Mesenchymal stem cell (in vitro differentiated cells and primary cell): ENCODE results near the gene MYO9A.

Source experiments
- DNase-seq: peaks from one replicate; pipeline ENCODE4 v3.0.0-alpha.2; 2013
- H2AFZ ChIP-seq: one replicate; pipeline ENCODE4 v1.6.1; 2013; ENCODE audit warnings: low read depth, mild to moderate bottlenecking, control low read depth, inconsistent platforms, low read length, moderate library complexity
- H2AK5ac ChIP-seq: 2 replicates; pipeline ENCODE4 v1.6.1; 2013; ENCODE audit warnings: low read length, moderate library complexity, mild to moderate bottlenecking, inconsistent platforms; ENCODE audit not compliant: severe bottlenecking
- H2BK120ac ChIP-seq: one replicate; pipeline ENCODE4 v1.6.1; 2013; ENCODE audit warnings: low read depth, mild to moderate bottlenecking, inconsistent platforms, low read length, moderate library complexity
- H2BK12ac ChIP-seq, 2 experiments: one replicate each; pipeline ENCODE4 v1.6.1; 2013; ENCODE audit warnings: inconsistent platforms in 2 of 2, low read length in 2 of 2, mild to moderate bottlenecking in 2 of 2, moderate library complexity in 2 of 2, control low read depth in 1 of 2
- H2BK15ac ChIP-seq: one replicate; pipeline ENCODE4 v1.6.1; 2013; ENCODE audit warnings: mild to moderate bottlenecking, low read depth, inconsistent platforms; ENCODE audit not compliant: poor library complexity, severe bottlenecking
- H2BK5ac ChIP-seq: 2 replicates; pipeline ENCODE4 v1.6.1; 2013; ENCODE audit warnings: low read depth, mild to moderate bottlenecking, low read length, control low read depth, inconsistent platforms; ENCODE audit not compliant: poor library complexity, severe bottlenecking
- H3K14ac ChIP-seq, 2 experiments: one replicate each; pipeline ENCODE4 v1.6.1; 2013; ENCODE audit warnings: inconsistent platforms in 2 of 2, low read length in 2 of 2, control low read depth in 1 of 2, mild to moderate bottlenecking in 1 of 2, moderate library complexity in 1 of 2
- H3K18ac ChIP-seq, 2 experiments: one replicate each; pipeline ENCODE4 v1.6.1; 2013; ENCODE audit warnings: inconsistent platforms in 2 of 2, low read length in 2 of 2, control low read depth in 1 of 2, low read depth in 1 of 2, mild to moderate bottlenecking in 1 of 2
- H3K23ac ChIP-seq, 2 experiments: one replicate each; pipeline ENCODE4 v1.6.1; 2013; ENCODE audit warnings: inconsistent platforms in 2 of 2, low read length in 2 of 2, mild to moderate bottlenecking in 2 of 2, moderate library complexity in 2 of 2, control low read depth in 1 of 2
- H3K27ac ChIP-seq: 2 replicates; pipeline ENCODE4 v1.5.1; 2013; ENCODE audit warnings: mild to moderate bottlenecking, moderate library complexity, low read length, control low read depth, inconsistent platforms; ENCODE audit not compliant: poor library complexity, severe bottlenecking
- H3K27me3 ChIP-seq, 2 experiments: 2 replicates each; pipeline versions ENCODE4 v1.6.1 to v1.7.0; 2013; ENCODE audit warnings: low read length in 2 of 2, mild to moderate bottlenecking in 2 of 2, moderate library complexity in 2 of 2, control low read depth in 1 of 2, inconsistent platforms in 1 of 2; ENCODE audit not compliant: control insufficient read depth in 1 of 2, insufficient read depth in 1 of 2
- H3K36me3 ChIP-seq, 2 experiments: 2 replicates each; pipeline versions ENCODE4 v1.6.1 to v1.7.0; 2013; ENCODE audit warnings: low read length in 2 of 2, control low read depth in 1 of 2, inconsistent platforms in 1 of 2, low read depth in 1 of 2, mild to moderate bottlenecking in 1 of 2; ENCODE audit not compliant: insufficient read depth in 2 of 2, control insufficient read depth in 1 of 2
- H3K4ac ChIP-seq, 2 experiments: one replicate each; pipeline ENCODE4 v1.6.1; 2013; ENCODE audit warnings: inconsistent platforms in 2 of 2, low read length in 2 of 2, mild to moderate bottlenecking in 2 of 2, moderate library complexity in 2 of 2, control low read depth in 1 of 2, low read depth in 1 of 2
- H3K4me1 ChIP-seq: 2 replicates; pipeline ENCODE4 v1.6.1; 2013; ENCODE audit warnings: low read depth, low read length, control low read depth; ENCODE audit not compliant: control insufficient read depth, insufficient read depth
- H3K4me2 ChIP-seq: 2 replicates; pipeline ENCODE4 v1.6.1; 2013; ENCODE audit warnings: low read length, mild to moderate bottlenecking, inconsistent platforms; ENCODE audit not compliant: poor library complexity, severe bottlenecking
- H3K4me3 ChIP-seq, 2 experiments: 2 replicates each; pipeline versions ENCODE4 v1.5.1 to v1.7.0; 2013; ENCODE audit warnings: low read length in 2 of 2, mild to moderate bottlenecking in 2 of 2, control low read depth in 1 of 2, low read depth in 1 of 2; ENCODE audit not compliant: insufficient read depth in 1 of 2
- H3K79me1 ChIP-seq: replicated peaks from 2 replicates; pipeline ENCODE4 v1.6.1; 2013; ENCODE audit warnings: mild to moderate bottlenecking, control low read depth, low read length, inconsistent platforms; ENCODE audit not compliant: poor library complexity, severe bottlenecking
- H3K9ac ChIP-seq: 2 replicates; pipeline ENCODE4 v1.7.0; 2013; ENCODE audit warnings: mild to moderate bottlenecking, low read length, moderate library complexity
- H3K9me3 ChIP-seq: 2 replicates; pipeline ENCODE4 v1.7.0; 2013; ENCODE audit warnings: mild to moderate bottlenecking, low read length; ENCODE audit not compliant: control insufficient read depth
- H4K8ac ChIP-seq: one replicate; pipeline ENCODE4 v1.6.1; 2013; ENCODE audit warnings: inconsistent platforms, mild to moderate bottlenecking, low read length, moderate library complexity
- H4K91ac ChIP-seq: one replicate; pipeline ENCODE4 v1.6.1; 2013; ENCODE audit warnings: mild to moderate bottlenecking, low read length, inconsistent platforms
- WGBS: methylation state at CpG from one replicate; pipeline ENCODE4 v1.1.7; 2013; ENCODE audit warnings: mixed read lengths; 5-methylcytosine and 5-hydroxymethylcytosine counted together

The MYO9A gene

DNA sequence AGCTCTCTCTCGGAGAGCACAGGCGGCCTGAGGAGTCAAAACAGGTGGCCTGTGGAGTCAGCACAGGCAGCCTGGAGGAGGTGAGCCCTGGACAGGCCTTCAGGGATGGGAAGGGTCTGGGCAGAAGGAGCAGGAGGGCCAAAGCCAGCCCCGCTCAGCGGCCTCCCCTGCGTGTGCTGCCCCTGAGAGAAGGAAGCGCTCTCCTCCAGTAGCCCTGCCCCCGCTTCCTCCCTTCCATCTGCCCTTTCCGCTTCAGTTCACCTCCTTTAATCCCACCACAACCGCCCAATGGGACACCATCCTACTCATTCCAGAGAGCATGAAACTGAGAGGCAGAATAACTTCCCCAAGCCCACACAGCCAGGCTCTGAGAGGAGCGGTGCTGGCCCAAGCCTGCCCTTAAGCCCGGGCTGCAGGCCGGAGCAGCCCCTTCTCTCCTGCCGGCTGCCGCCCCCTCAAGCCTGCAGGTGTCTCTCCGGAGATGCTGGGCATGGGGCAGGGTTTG, 310.8 kb downstream of the MYO9A start:
- Histone ChIP-seq H3K4me1 (peaks cover 48% of the 10 kb centered on the region), H2BK5ac (peak overlapping the region; percentile 57), H3K14ac (peak overlapping the region in 1 of 2 experiments; percentile 57), H3K18ac (no peak overlapping the region), H3K27ac (peak overlapping the region; percentile 95), H3K27me3 (peaks cover 0 to 29% of the 10 kb centered on the region in 2 experiments), H2BK12ac (peak overlapping the region in 1 of 2 experiments; percentile 37), H3K9me3 (no peaks in the 10 kb centered on the region), H3K36me3 (peaks cover 0 to 9% of the 10 kb centered on the region in 2 experiments), H3K4me2 (peak overlapping the region; percentile 44), H2AFZ (peak overlapping the region; percentile 3), H2AK5ac (no peak overlapping the region), H3K23ac (peak overlapping the region in 1 of 2 experiments; percentile 51), H2BK15ac (no peak overlapping the region), H3K9ac (no peak overlapping the region), H4K91ac (peak overlapping the region; percentile 44), H3K79me1 (no peaks in the 10 kb centered on the region), H3K4ac (peak overlapping the region; percentile 14 to 35), H3K4me3 (no peak overlapping the region), H4K8ac (peak overlapping the region; percentile 71), H2BK120ac (no peak overlapping the region)
- WGBS: 40% methylated on average over 15 of the region's 15 CpGs
- DNase-seq: peak; percentile 10

DNA sequence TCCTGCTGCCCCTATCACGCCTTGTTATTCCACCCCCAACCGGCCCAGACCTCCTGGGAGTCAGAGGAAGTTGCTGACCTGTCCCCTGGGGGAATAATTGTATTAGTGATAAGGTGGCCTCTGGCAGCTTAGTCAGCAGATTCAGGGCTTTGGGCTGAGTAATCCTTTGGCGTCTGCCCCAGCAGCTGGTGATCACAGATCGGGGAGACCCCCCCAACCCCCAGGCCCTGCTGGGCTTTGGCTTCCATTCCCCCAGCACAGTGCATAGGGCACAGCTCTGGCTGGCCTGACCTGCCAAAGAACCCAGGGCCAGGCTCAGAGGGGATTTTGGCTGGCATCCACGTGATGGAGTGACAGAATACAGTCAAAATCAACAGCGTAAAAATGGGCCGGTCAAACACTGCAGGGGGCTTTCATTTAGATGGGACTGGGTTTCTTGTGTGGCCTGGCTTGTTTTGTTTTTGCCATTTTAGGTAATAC, 311.5 kb downstream of the MYO9A start:
- H2AFZ ChIP-seq: no peak overlapping the region
- peak overlapping the region; percentile 31 for H4K8ac ChIP-seq
- peak overlapping the region; percentile 95 for H3K27ac ChIP-seq
- peak; percentile 44 for DNase-seq
- H2BK12ac ChIP-seq: no peak overlapping the region
- H3K4me2 ChIP-seq: no peak overlapping the region
- no peak overlapping the region for H3K4ac ChIP-seq
- no peak overlapping the region for H3K18ac ChIP-seq
- H3K27me3 ChIP-seq: peaks cover 0 to 29% of the 10 kb centered on the region in 2 experiments
- H2BK15ac ChIP-seq: no peak overlapping the region
- peak overlapping the region; percentile 57 for H2BK5ac ChIP-seq
- WGBS: 5% methylated on average over 4 of the region's 7 CpGs
- peaks cover 0 to 3% of the 10 kb centered on the region in 2 experiments for H3K36me3 ChIP-seq
- H4K91ac ChIP-seq: no peak overlapping the region
- no peak overlapping the region for H3K4me3 ChIP-seq
- no peak overlapping the region for H3K23ac ChIP-seq
- H3K9ac ChIP-seq: no peak overlapping the region
- peaks cover 49% of the 10 kb centered on the region for H3K4me1 ChIP-seq
- no peak overlapping the region for H2BK120ac ChIP-seq
- no peaks in the 10 kb centered on the region for H3K9me3 ChIP-seq
- H3K79me1 ChIP-seq: no peaks in the 10 kb centered on the region
- H2AK5ac ChIP-seq: peak overlapping the region; percentile 82
- no peak overlapping the region for H3K14ac ChIP-seq

DNA sequence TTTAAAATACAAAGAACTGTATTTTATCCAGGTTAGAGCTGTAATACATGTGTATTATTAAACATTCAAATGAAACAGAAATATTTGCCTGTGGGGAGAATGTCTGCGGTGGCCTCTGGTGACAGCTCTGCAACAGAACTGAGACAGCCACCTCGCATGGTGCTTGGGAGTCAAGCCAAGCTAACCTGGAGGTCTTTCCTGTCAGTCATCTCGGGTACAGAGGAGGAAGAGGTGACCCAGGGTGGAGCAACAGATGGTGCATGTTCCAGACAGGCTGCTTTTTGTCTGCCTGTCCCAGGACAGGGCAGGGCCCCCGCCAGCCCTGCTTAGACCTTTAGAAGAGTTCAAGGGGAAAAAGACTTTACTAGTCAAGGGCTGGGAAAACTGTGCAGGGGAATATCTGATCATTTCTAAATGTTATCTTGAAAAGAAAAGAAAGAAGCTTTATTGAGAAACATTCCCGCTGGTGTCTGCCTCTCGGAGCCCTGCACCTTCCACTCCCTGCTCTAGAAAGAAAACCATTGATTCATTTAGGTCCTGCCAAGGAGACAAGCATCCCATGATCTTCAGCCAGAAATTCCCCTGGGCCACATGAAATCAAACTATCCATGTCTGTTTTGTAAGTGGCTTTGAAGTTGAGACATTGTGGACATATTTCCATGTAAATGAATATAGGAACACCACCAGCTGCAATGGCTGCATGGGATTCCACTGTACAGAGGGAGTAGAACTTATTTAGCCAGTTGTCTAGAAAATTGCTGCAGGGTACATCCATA, 313.1 kb downstream of the MYO9A start:
- Histone ChIP-seq H3K36me3 (no peaks in the 10 kb centered on the region), H3K9ac (no peak overlapping the region), H3K4me2 (no peak overlapping the region), H3K4me1 (peaks cover 48% of the 10 kb centered on the region), H3K23ac (peak overlapping the region in 1 of 2 experiments; percentile 27), H3K79me1 (no peaks in the 10 kb centered on the region), H3K18ac (peak overlapping the region in 1 of 2 experiments; percentile 29), H3K27me3 (peaks cover 0 to 21% of the 10 kb centered on the region in 2 experiments), H3K4me3 (no peak overlapping the region), H3K9me3 (no peaks in the 10 kb centered on the region), H2AFZ (no peak overlapping the region), H3K27ac (no peak overlapping the region), H2AK5ac (peak overlapping the region; percentile 86), H2BK5ac (no peak overlapping the region), H4K91ac (no peak overlapping the region), H2BK120ac (no peak overlapping the region), H3K4ac (no peak overlapping the region), H3K14ac (no peak overlapping the region), H4K8ac (no peak overlapping the region), H2BK15ac (no peak overlapping the region), H2BK12ac (peak overlapping the region in 1 of 2 experiments; percentile 37)
- WGBS: 82% methylated on average over 6 of the region's 6 CpGs
- DNase-seq: no peak

DNA sequence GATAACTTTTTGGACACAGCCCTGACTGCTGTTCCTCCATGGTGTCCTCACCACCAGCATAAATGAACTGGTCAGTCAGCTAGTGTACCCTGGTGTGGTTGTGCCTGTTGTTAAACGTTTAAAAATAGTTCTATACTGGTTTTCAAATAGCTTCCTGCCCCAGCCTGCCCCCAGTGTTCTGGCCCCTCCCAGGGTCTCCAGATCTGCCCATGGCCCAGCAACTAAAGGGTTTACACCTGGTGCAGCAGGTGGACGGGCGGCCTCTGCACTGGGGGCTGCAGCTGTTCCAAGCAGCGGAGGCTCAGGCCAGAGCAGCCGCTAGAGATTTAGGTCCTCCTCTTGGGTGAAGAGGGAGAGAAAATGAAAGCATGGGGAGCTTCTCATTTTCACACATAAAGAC, 313.7 kb downstream of the MYO9A start:
- H2AK5ac ChIP-seq: peak overlapping the region; percentile 38
- peak overlapping the region; percentile 33 for H2BK15ac ChIP-seq
- H3K14ac ChIP-seq: no peak overlapping the region
- H4K91ac ChIP-seq: no peak overlapping the region
- H3K9ac ChIP-seq: no peak overlapping the region
- no peak overlapping the region for H2AFZ ChIP-seq
- H3K9me3 ChIP-seq: no peaks in the 10 kb centered on the region
- no peak overlapping the region for H3K18ac ChIP-seq
- H3K79me1 ChIP-seq: no peaks in the 10 kb centered on the region
- H3K27ac ChIP-seq: peak overlapping the region; percentile 7
- H2BK120ac ChIP-seq: no peak overlapping the region
- DNase-seq: no peak
- H3K4me2 ChIP-seq: no peak overlapping the region
- H3K23ac ChIP-seq: no peak overlapping the region
- H3K4ac ChIP-seq: no peak overlapping the region
- no peak overlapping the region for H2BK5ac ChIP-seq
- H3K4me3 ChIP-seq: no peak overlapping the region
- H3K27me3 ChIP-seq: peaks cover 0 to 15% of the 10 kb centered on the region in 2 experiments
- WGBS: 88% methylated on average over 4 of the region's 5 CpGs
- H3K4me1 ChIP-seq: peaks cover 44% of the 10 kb centered on the region
- H2BK12ac ChIP-seq: no peak overlapping the region
- no peaks in the 10 kb centered on the region for H3K36me3 ChIP-seq
- H4K8ac ChIP-seq: no peak overlapping the region
